SU-DHL-6 (cell line): ENCODE results near the gene COA8.

Experiments
- EZH2phosphoT487 ChIP-seq: fragments of 200-600 bp; sonication (generic), shearing (Covaris generic); conservative IDR thresholded peaks from 2 replicates; pipeline ENCODE4 v1.6.1; 2018; ENCODE audit warnings: mild to moderate bottlenecking, antibody characterized with exemption, low read length, moderate library complexity, mixed read lengths
- TF ChIP-seq, protein P1 (sequence below): fragments of 200-600 bp; sonication (generic); IDR thresholded peaks from one replicate; pipeline ENCODE4 v1.5.1; 2017; ENCODE audit warnings: antibody characterized with exemption, mild to moderate bottlenecking, low read length, moderate library complexity; ENCODE audit not compliant: insufficient read depth, poor library complexity, severe bottlenecking

GRCh38 chr14:103533999-103534575 lies 28.7 kb upstream of the COA8 start:
- TF ChIP-seq, protein P1, sequence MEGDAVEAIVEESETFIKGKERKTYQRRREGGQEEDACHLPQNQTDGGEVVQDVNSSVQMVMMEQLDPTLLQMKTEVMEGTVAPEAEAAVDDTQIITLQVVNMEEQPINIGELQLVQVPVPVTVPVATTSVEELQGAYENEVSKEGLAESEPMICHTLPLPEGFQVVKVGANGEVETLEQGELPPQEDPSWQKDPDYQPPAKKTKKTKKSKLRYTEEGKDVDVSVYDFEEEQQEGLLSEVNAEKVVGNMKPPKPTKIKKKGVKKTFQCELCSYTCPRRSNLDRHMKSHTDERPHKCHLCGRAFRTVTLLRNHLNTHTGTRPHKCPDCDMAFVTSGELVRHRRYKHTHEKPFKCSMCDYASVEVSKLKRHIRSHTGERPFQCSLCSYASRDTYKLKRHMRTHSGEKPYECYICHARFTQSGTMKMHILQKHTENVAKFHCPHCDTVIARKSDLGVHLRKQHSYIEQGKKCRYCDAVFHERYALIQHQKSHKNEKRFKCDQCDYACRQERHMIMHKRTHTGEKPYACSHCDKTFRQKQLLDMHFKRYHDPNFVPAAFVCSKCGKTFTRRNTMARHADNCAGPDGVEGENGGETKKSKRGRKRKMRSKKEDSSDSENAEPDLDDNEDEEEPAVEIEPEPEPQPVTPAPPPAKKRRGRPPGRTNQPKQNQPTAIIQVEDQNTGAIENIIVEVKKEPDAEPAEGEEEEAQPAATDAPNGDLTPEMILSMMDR = no peak
- no peak for TF ChIP-seq EZH2phosphoT487
